HG03469 (cell line): ENCODE measurements around the gene BCKDHB.

Source experiments
- ATAC-seq: cut with Tn5 transposase; IDR thresholded peaks from one replicate; pipeline ENCODE4 v1.9.1; 2021; ENCODE audit warnings: mild to moderate bottlenecking, moderate library complexity, moderate number of reproducible peaks; ENCODE audit not compliant: unreplicated experiment

Gene BCKDHB

DNA sequence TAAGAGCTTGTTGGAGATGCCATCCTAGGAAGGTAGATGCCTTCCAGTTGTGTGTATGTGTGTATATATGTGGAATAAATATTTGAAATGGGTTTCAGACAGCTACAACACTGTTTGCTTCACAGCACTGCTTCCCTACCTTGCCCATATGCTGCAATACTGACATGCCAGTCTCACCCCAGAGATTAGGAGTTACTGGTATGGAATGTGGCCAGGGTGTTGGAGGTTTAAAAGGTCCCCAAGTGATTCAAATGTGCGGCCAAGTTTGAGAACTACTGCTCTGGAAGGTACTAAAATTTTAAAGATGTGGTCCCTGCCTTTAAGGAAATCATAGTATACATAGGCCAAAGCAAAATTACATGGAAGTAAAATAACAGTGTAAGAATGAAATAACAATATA is 39.5 kb downstream of the BCKDHB start:
- no peak for ATAC-seq

DNA sequence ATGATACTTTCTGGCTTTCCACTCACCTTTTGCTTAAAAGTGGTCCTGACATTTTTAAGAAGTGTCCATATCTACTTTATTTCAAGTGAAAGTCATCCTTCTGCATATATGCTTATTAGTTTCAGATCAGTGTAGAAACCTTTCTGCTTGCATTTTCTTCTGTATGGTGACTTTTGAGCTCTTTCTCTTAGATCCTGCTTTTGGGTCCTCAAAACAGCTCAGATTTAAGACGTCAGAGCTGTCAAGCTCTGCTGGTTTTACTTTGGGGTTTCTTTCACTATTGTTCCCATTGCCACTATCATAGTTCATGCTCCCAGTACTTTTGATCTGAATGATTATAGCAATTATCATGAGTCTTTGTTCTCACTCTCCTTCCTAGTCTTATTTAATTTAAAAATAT is 41.7 kb downstream of the BCKDHB start:
- no peak for ATAC-seq

DNA sequence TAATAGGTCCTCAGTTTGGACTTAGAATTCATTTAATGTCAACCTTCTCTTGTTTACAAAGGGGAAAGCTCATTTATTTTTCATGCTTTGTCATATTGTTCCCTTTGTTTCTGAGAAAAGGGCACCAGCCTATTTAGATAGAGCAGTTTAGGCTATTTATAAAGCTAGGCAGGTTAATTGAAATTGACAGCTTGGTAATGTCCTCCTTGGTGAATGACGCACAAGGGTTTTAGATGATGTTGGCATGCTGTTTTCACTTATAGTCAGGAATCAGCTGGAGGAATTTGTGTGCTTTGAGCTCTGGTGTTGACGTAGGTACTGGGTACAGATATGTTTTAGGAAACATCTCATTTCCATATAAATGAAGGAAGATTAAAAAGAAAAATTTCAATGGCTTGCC is 45.2 kb downstream of the BCKDHB start:
- ATAC-seq, result no peak

DNA sequence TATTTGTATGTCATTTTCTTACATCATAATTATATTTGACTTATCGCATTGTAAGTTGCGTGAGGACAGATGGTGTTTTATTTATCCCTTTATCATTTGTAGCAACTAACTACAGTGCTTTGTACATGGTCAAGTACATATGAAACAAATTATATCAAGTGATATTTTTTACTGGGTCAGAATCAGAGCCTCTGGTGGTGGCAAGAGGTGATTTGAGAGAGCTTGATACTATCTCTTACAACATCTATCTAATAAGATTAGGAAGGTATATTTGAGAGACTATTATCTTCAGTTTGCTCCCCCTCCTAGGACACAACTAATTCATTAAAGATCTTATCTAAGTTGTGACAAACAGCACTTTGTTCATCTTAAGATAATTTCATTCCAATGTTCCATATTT is 47.7 kb downstream of the BCKDHB start:
- no peak for ATAC-seq

DNA sequence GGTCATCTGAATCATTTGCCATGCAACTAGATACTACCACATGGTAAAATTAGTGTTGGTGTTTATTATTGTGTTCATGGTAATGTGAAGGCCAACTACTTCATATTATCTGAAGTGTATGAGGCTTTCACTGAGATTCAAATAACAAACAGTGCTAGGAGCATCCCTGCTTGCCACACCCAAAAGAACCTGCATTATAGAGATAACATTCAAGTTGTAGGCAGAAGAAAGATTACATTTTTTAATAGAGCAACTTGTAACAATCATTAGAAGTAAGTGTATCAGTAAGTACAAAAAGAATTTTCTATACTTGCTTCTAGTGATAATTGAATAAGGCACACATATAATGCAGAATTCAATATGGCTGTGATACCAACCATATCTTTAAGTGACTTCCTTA is 49.8 kb downstream of the BCKDHB start:
- ATAC-seq, result no peak

DNA sequence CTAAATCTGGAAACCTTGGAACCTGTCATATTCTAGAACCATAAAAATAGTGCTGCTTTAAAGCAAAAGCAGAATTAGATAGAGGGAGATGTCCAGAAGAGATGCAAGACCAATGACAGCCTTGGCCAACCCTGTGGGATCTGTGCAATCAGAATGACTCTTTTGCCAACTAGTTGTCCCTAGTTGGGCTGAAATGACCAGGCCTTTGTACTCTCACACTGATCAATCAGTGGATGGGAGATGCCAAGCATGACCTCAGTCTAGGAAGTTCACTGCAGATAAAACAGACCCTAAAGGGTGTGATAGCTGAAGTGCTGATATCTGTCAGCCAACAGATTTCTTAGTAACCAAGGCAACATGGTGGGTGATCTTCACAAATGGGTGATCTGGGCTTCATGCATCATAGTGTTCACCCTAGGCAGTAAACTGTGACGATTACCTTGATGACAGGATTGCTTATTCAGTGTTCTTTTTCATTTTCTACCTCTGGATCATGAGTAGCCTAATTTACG is 52.1 kb downstream of the BCKDHB start:
- ATAC-seq, result no peak

DNA sequence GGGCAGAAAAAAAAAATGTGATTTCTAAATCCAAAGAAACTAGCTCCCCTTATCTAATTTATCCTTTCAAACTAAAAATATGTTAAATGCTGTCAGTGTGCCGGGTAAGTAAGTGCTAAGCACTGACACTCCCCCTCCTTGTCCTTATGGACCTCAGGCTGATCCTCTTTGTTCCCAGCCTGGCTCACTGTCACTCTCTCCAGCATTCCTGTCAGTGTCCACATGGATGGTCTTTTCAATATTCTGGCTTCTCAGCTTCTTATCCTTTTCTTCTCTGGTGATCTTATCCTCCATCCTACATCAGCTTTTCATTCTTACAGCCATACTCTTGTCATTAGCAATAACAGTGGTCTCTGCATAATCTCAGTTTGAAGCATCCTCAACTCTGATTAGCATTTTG is 55.0 kb downstream of the BCKDHB start:
- no peak for ATAC-seq

DNA sequence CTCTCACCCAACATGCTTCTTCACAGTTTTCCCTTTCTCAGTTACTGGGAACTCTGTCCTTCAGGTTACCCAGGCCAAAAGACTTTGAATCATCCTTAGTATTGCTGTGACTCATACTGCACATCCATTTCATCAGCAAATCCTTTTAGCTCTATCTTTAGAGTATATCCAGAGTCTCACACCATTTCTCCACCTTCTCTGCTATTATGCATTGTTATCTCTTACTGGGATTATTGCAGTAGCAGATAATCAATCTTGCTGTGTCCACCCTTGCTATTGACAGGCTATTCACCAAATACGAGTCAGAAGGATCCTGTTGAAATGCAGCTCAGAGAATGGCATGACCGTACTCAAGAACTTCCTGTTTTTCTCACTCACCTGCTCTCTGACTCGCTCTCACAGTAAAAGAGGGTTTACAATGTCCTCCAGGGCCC is 57.3 kb downstream of the BCKDHB start:
- peak; percentile 71 for ATAC-seq

DNA sequence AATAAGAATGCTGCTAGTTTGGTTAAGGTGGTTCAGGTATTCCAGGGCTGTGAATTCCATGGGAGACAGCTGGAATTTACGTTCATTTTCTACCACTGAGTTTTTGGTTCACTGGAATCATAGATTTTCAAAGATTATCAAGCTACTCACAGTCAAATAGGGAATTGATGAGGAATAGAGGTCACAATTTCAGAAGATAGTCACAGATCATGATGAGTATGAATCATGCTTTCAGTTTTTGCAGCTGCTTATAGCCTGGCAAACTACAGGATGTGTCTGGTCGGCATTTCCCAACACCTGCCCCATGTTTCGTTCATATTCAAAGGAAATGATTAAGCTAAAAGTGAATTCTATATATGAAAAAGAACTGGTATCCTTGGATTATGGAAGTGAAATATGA is 58.7 kb downstream of the BCKDHB start:
- ATAC-seq, result peak; percentile 85

DNA sequence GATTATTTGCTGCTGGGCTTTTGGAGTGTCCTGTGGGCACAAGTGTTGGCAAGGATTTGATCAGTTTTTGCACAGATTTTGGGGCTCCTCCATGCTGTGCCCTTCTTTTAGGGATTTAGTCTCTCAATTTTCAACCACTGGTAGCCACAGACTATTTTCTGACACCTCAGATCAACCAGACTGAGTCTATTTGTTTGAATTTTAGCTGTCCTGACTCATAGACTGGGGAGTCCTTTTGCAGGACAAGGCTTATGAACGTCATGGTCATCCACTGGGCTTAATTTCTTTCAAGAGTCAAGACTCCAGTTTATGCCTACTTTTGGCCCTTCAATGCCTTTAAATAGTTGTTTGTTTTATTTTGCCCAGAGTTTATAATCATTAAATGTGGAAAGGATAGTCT is 59.3 kb downstream of the BCKDHB start:
- no peak for ATAC-seq

DNA sequence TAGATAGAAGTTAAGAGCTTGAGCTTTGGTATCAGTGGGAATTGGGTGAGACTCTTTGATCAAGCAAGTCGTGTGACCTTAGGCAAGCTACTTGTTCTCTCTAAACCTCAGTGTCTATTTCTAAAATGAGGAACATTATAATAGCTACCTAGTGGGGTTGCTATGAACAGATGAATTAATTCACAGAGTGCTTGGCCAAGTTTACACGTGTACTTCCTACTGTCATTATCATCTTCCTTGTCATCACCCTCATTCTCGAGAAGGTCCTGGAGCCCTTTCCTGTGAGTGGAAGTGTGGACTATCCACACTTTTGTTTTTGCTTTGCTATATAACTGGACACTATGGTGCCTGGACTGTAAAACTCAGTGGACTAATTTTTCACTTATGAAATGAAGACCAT is 64.0 kb downstream of the BCKDHB start:
- no peak for ATAC-seq

DNA sequence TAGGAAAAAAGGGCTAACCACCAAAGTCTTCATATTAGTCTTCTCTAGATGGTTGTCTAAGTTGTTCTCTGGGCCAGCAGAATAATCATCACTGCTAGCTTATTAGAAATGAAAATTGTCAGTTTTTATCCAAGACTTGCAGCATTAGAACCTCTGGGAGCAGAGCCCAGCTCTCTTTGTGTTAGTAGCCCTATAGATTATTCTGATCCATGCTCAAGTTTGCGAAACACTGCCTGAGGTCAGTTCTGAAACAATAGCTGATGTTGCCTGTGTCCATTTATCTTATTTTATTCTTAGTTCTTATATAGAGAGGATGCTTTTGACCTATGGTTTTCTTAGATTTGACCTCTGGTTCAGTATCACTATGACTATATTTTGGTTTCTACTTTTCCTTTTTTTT is 66.9 kb downstream of the BCKDHB start:
- no peak for ATAC-seq

DNA sequence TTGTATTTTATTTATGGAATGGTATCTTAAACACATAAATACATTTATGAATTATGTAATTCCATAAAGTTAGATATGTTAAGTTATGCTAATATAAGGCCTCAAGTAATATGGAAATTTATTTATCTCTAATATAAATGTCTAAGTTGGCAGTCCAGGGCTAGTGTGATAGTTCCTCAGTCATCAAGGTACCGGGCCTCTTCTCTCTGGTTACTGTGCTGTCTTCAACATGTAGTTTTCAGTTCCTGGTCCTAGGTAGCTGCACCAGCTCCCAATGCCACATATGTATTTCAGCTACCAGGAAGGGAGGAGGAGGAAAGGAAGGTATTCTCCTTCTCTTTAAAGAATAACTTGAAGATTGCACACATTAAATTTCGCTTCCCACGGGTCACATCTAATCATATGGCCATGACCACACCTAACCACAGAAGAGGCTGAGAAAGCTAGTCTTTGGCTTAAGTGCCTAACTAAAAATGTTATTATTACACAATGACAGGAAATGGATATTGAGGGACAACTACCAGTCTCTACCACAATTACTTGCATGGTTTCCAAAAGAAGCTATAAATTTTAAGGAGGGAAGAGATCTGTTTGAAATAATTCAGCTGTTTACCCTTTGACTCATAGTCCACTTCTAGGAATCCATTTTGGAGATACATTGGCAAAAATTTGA is 68.6 kb downstream of the BCKDHB start:
- ATAC-seq, result peak; percentile 45

DNA sequence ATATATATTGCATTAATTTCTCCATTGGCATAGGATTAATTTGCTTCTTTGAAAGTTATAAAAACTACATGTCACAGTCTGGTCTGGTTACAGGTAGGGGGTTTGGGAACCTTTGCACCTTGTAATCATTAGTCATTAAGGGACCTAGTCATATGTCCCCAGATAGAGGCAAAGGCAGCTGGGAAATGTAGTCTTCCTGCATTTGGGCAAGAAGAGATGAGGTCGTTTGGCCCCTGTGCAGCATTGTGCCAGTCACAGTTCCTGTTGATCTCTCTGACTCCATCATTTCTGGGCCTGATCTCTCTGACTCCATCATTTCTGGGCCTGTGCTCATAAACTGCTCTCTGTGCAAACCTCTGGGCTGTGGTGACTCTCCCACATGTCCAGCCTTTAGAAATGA is 73.2 kb downstream of the BCKDHB start:
- ATAC-seq, result no peak

DNA sequence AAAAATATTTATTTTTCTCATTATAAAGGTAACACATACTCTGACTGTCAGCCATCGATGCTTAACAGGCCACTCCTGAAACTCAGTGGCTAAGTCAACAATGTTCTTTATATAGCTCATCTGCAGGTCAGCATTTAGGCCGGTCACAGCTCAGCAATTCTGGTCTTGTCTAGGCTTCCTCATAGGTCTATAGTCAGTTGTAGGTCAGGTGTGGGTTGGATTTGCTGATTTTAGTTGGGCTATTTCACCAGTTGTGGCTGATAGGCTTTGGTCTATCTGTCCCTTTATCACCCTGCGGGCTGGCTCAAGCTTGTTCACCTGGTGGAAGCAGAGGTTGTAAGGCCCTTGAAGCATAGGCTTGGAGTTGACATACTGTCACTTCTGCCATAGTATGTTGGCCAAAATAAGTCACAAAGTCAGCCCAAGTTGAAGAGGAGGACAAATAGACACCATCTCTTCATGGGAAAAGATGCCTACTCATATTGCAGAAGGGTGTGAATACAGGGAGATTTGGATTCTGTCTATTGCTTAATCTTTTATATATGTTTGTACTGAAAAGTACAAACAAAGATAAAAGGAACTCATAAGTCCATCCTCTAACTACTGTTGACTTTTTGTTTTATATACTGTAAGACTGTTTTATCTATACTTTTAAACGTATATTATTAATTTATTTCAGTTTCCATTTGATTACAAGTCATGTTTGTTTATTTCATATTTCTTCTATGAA is 75.0 kb downstream of the BCKDHB start:
- ATAC-seq, result peak; percentile 51

DNA sequence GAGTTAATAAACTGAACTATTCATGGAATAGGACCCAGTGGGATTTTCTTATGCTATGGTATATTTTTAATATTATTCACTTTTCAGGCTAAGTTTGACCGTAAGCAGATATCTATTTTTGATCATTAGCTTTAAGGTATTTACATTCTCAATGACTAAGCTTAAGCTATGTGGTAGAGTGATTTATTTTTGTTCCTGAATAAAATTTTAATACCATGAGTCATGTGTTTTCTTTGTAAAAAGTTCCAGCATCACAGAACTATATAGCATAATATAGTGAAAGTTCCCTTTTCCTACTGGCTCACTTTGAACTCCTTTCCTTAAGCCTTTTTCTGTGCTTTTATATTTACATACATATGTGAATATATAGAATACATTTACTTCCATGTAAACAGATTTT is 75.8 kb downstream of the BCKDHB start:
- no peak for ATAC-seq

DNA sequence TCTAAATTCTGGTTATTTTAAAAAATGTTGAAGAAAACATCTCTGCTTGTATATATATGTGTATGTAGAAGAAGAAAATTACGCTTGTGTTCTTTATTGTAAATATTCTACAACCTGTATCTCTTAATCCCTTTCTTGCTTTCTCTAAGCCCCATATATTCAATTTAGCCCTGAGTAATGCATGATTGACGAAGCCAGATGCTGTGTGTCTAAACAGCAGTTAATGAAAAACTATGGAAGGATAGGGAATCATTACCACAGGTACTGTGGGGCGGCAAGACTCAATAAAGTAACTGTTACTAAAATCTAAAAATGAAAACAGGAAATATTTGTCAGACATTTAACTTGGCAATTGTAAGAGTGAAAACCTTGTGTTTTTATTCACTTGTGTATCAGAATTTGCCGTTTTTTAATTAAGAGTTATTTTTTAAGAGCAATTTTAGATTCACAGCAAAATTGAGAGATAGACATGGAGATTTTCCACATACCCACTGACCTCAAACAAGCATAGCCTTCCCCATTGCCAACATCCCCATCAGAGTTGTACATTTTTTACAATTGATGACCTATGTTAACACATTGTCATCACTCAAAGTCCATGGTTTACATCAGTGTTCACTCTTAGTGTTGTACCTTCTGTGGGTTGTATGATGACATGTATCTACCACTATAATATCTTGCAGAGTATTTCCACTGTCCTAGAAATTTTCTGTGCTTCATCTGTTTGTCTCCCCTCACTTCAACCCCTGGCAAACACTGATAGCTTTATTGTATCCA is 76.7 kb downstream of the BCKDHB start:
- no peak for ATAC-seq

DNA sequence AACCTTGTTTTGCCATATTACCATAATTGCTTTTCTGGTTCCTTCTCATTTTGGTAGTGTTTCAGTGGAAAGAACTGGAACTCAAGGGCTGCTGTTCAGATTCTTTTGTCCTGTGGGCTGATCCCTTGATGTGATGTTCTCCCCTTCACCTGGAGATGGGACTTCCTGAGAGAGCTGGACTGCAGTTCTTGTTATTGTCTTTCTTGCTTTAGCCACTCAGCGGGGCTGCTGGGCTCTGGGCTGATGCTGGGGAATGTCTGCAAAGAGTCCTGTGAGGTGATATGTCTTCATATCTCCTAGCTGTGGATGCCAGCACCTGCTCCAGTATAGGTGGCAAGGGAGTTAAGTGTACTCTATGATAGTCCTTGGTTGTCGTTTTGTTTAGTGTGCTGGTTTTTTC is 79.0 kb downstream of the BCKDHB start:
- ATAC-seq, result no peak

DNA sequence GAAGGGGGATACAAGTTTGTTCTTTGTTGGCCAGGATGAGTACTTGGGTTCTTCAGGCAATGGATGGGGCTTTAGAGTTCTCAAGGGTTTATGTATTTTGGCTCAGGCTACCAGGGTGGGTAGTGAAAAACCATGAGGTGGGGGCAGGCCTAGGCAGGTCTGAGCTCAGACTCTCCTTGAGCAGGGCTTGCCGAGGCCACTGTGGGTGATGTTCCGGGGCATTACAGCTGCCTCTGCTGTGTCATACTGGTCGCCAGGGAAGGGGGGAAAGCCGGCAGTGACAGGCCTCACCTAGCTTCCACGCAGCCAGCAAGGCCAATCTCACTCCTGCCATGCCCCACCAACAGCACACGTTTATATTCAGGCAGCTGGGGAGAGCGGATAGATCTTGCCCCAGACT is 79.6 kb downstream of the BCKDHB start:
- no peak for ATAC-seq

DNA sequence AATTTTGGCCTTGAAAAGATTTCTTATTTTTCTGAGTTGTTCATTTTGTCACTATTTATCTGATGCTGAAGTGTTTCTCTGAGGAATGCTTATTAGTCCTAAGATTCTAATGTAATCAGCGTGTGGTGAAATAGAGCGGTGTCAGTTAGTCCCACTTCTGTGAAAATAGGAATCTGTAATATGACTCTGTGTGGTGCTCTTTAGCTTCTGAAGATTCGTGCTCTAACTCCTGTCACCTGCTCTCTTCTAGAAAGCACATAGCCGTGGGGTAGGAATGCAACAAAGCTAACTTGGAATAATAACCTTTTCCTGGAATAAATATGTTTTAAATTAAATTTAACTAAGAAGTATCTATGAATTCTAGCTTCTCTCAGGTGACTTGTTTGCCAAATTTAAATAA is 90.4 kb downstream of the BCKDHB start:
- ATAC-seq, result no peak

DNA sequence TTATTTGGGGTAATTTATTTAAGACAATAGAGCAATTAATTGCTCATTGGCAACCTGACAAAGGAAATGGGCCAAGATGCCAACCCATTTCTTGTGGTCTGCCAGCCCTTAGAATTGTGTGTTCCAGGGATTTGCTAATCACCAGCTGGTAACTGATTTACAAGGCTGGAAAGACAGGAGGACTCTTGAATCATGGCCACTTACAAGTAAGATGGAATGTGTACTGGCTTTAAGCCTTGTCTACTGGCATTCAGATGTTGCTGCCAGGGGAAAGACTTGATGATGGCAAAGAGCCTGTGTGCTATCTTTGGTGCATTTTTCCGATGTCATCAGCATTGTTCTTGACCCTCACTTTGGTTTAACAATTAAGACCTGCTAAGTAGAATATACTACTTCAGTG is 91.0 kb downstream of the BCKDHB start:
- no peak for ATAC-seq

DNA sequence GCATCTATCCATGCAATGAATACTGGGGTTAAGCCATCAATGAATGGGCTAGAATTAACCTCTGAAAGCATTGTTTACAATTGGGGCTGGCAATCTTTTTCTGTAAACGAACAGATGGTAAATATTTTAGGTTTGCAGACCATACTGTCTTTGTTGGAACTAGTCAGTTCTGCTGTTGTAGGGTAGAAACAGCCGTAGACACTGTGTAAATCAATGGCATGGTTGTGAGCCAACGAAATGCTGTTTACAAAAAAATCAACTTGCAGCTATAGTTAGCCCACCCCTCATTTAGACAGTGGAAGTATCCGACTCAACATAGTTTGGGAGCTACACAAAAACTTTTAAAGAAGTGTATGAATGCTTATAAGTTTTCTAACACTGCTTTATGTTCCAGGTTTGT is 91.5 kb downstream of the BCKDHB start:
- no peak for ATAC-seq
